ENCODE data around the gene HMCN2.

DNA sequence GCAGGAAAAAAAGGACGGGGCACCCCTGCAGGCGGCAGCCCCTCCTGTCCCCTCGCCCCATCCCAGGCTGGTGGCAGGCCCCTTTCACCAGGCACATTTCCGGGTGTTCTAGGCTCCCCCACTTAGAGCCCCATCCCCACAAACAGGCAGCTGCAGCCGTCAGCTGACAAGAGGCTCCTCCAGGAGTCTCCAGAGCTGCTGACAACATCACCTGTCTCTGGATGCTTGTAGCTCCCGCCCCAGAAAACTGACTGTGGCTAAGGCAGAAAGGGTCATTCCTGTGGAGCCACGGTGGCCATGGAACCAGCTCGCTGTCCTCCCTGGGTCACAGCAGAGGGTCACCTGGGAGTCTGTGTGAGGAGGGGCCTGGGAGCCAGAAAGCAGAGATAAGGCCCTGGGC lies 50.9 kb downstream of the HMCN2 start:
- no peak for TF ChIP-seq EZH2 (IDR thresholded peaks at IDR 0.05; ENCODE audit: insufficient read depth, poor library complexity, severe bottlenecking)
- TF ChIP-seq EZH2phosphoT487 (IDR thresholded peaks at IDR 0.05; ENCODE audit: insufficient read depth, low read depth) = no peak

Data from GM23248 (cell line).